Thyroid gland (tissue), 4 donors: ENCODE measurements around the gene BRAT1.

ENCODE experiments used
- CTCF ChIP-seq, 6 experiments: fragments of 200-600 bp in 3 of 6; fragments of 450-650 bp in 3 of 6; sonication (generic) in 3 of 6; IDR thresholded peaks; one replicate each; pipeline ENCODE4 v1.5.1; 2016 to 2019; ENCODE audit warnings: antibody characterized with exemption in 6 of 6, mild to moderate bottlenecking in 2 of 6, inconsistent platforms in 1 of 6, moderate library complexity in 1 of 6
- POLR2A ChIP-seq, 2 donors: fragments of 450-650 bp; IDR thresholded peaks; one replicate each; pipeline ENCODE4 v1.6.1; 2017; ENCODE audit warnings: antibody characterized with exemption in 2 of 2, mild to moderate bottlenecking in 2 of 2, moderate library complexity in 1 of 2

- TF ChIP-seq CTCF (IDR thresholded peaks at IDR 0.05) = no peak
- no peak for TF ChIP-seq POLR2A (IDR thresholded peaks at IDR 0.05)
Observed at GRCh38 chr7:2524808-2525657, 30.3 kb downstream of the BRAT1 start.
